Stimulated activated naive CD8-positive, alpha-beta T cell treated with anti-CD3 and anti-CD28 coated beads, Interleukin-15, amount 100 ng/mL, for 72 hours (primary cell): ENCODE results near the gene CARD10.

Experiments used
- ATAC-seq: fragments of 150-1000 bp; cut with Tn5 transposase; 2 replicates; pipeline ENCODE4 v1.10.0; 2021; ENCODE audit warnings: mild to moderate bottlenecking, moderate library complexity
- DNase-seq, 2 donors: peaks; one replicate each; pipeline ENCODE4 v3.0.0; 2021 to 2022
- H3K27ac Mint-ChIP-seq, 2 donors: one replicate each; pipeline ENCODE4 v1.8.0; 2022; ENCODE audit warnings: mild to moderate bottlenecking in 2 of 2, mixed read lengths in 2 of 2, moderate library complexity in 2 of 2
- H3K27me3 Mint-ChIP-seq: one replicate; pipeline ENCODE4 v1.8.0; 2022; ENCODE audit warnings: mixed read lengths
- H3K4me1 Mint-ChIP-seq: one replicate; pipeline ENCODE4 v1.8.0; 2022; ENCODE audit warnings: mild to moderate bottlenecking, mixed read lengths
- H3K4me3 Mint-ChIP-seq, 2 donors: one replicate each; pipeline ENCODE4 v1.8.0; 2022; ENCODE audit warnings: mild to moderate bottlenecking in 2 of 2, mixed read lengths in 2 of 2, moderate library complexity in 1 of 2
- H3K9me3 Mint-ChIP-seq, 2 donors: one replicate each; pipeline ENCODE4 v1.8.0; 2022; ENCODE audit warnings: mixed read lengths in 2 of 2

Gene CARD10

DNA sequence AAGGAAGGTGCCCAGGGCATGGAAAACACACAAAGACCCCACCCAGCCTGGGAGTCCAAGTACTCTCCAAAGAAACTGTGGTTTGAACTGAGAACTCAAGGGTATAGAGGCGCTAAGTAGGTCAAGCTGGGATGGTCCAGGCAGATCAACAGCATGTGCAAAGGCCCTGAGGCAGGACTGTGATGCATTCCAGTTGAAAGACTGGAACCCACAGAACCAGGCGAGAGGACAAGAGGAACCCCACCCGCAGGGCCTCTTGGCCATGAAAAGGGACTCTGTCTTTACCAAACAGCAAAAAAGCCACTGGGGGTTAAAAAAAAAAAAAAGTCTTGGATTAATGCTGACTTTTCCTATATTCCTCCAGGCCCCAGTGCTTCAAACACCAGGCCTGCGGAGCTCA lies 14.3 kb downstream of the CARD10 start:
- DNase-seq, result no peak
- peaks cover 22% of the 10 kb centered on the region for H3K4me1 Mint-ChIP-seq
- no peaks in the 10 kb centered on the region for H3K9me3 Mint-ChIP-seq
- H3K4me3 Mint-ChIP-seq, result no peak overlapping the region
- H3K27ac Mint-ChIP-seq, result no peak overlapping the region
- no peak for ATAC-seq
- no peaks in the 10 kb centered on the region for H3K27me3 Mint-ChIP-seq

DNA sequence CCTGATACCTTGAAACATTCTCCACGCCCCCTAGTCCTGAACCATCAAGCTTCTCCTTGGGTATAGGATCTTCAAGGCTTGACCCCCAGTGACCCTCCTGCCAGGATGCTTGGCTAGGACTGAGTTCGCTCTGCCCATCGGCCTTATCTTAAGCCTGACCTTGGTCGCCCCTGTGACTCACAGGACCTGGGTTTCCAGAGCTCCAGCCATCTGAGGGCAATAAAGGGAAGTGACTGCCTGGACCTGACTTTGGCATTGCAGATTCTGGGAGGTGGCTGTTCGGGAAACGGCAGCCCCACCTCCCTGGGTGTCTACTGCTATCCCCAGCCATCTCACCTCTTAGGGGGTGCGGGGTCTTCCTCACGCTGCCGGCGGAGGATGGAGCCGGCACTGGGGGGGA lies 15.4 kb downstream of the CARD10 start:
- no peak overlapping the region for H3K4me3 Mint-ChIP-seq
- H3K27ac Mint-ChIP-seq, result no peak overlapping the region
- H3K4me1 Mint-ChIP-seq, result peaks cover 22% of the 10 kb centered on the region
- no peak for DNase-seq
- ATAC-seq, result no peak
- H3K9me3 Mint-ChIP-seq, result no peaks in the 10 kb centered on the region
- H3K27me3 Mint-ChIP-seq, result no peaks in the 10 kb centered on the region

DNA sequence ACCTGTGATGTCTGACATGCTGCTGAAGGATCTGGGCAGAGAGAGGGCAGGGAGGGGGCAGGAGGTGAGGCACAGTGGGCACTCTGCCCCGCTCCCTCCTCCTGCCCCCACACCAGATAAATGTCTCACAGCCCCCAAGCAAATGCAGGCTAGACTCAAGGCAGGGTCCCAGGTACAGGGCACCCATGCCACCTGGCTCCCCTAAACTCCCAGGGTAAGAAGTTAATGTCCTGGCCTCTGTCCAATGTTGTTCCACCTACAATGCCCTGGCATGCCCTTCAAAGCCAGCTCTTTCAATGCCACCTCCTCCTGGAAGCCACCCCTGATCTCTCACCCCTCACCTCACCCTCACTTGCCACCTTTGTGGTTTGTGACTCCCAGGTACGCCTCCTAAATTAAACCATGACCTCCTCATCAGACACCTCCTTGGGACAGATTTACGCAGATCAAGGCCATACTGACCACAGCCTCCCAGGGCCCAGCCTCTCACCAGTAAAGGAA lies 16.0 kb downstream of the CARD10 start:
- Mint-ChIP-seq H3K4me1 (peaks cover 26% of the 10 kb centered on the region), H3K27ac (peak overlapping the region in 1 of 2 donors; percentile 80), H3K9me3 (no peaks in the 10 kb centered on the region), H3K4me3 (no peak overlapping the region), H3K27me3 (no peaks in the 10 kb centered on the region)
- DNase-seq (no peak), ATAC-seq (no peak)

DNA sequence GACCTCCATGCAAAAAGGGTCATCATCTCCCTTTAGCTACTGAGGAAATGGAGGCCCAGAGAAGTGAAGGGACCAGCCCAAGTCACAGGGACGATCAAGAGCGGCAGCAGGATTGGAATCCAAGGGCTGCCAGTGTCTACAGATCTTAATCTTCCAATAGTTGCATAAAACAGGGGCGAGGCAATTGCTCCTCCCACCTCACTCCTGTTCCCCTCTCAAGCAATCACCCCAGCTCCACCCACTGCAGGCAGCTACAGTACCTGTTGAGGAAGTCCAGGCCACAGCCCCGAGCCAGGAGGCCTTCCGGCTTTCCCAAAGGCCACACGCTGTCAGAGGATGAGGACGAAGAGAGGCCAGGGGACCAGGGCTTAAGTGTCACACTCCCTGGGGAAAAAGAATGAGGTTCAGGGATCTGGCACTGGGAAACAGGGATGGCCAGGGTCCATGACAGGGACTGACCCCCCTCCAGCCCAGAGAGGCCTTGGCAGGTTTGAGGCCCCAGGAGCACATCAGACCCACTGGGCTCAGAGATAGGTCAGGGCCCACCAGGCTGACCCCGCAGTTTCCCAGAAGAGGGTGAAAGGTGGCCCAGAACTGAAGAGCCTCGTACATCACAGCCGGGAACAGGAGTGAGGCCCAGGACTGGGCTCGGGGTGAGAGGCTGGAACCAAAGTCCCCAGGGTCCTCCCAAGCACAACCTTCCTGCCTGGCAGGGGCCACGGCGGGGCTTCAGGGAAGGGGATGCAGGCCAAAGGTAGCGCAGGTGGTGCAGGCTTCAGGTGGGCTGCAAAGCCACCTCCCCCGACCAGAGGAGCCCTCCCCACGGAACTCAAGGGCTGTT lies 16.7 kb downstream of the CARD10 start:
- H3K27me3 Mint-ChIP-seq, result no peaks in the 10 kb centered on the region

DNA sequence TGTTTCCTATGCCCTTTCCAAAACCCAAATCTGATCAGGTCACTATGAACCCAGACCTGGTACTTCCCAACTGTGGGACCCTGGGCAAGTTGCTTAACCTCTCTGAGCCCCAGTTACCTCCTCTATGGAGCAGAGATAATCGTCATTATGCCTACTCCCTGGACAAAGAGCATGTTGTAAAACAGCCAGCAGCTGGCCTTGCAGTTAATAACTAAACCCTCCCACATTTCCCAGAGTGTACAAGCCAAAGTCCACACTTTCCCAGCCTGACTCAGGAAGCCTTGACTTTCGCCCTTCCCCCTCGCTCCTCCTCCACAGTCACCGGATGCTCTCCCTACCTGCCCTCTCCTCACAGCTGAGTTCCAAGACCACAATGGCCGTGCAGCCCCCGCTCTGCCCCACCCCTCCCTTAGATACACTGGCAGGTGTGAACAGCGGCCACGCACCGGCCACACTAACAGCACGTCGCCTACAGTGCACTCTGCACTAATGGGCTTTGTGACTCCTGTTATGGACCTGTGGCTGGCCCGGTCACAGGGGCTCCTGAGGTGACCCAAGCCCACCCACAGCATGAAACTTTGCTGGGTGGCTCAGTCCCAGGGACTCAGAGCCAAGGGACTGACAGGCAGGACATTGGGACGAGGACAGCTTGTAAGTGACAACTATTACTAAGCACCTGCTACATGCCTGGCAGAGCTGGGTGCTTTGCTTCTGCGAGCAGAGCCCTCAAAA lies 17.4 kb downstream of the CARD10 start:
- Mint-ChIP-seq H3K27me3 (no peaks in the 10 kb centered on the region), H3K4me3 (no peak overlapping the region), H3K4me1 (peaks cover 33% of the 10 kb centered on the region), H3K9me3 (no peaks in the 10 kb centered on the region), H3K27ac (peak overlapping the region in 1 of 2 donors; percentile 23)
- DNase-seq, result no peak
- no peak for ATAC-seq

More for the DNA sequence above, 16.7 kb downstream of the CARD10 start:
- DNase-seq (no peak), ATAC-seq (no peak)
- peak overlapping the region; percentile 36 to 83 for H3K27ac Mint-ChIP-seq
- H3K9me3 Mint-ChIP-seq, result no peaks in the 10 kb centered on the region
- no peak overlapping the region for H3K4me3 Mint-ChIP-seq
- H3K4me1 Mint-ChIP-seq, result peaks cover 33% of the 10 kb centered on the region

DNA sequence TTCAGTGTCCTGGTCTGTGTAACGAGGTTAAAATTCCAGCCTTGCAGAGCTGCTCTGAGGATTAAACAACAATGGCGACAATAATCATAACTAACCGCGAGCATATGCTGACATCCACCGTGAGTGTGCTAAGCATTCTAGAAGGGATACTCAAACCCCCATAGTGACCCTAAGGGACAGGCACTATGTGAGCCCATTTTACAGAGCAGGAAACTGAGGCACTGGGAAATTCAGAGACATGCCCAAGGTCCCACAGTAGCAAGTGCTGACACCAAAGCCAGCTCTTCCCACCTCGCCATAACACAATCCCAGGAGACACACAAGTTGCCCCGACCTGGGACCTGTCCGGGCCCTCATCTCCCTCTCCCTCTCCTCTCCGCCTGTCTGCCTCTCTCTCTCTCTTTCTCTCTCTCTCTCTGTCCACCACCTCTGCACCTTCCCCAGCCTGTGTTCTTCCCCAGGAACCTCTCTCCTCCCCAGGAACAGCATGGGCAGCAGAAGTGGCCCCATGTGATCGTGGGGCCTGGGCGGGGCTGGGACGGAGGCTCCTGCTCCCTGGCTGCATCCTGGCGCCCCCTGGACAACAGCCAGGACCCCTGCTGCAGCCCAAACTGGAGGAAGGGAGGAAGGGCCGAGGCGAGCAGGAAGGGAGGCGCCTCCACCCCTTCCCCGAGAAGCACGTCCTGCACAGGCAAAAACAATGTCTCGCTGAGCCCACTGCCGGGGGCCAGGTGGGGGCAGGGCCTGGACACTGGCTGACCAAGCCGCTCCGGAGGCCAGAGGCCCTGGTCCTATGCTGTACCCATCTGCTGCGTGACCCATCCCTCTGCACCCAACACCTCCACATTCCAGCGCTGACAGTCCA lies 18.2 kb downstream of the CARD10 start:
- Mint-ChIP-seq H3K4me3 (no peak overlapping the region), H3K27ac (no peak overlapping the region), H3K27me3 (no peaks in the 10 kb centered on the region), H3K4me1 (peaks cover 33% of the 10 kb centered on the region), H3K9me3 (no peaks in the 10 kb centered on the region)
- ATAC-seq (no peak), DNase-seq (no peak)

DNA sequence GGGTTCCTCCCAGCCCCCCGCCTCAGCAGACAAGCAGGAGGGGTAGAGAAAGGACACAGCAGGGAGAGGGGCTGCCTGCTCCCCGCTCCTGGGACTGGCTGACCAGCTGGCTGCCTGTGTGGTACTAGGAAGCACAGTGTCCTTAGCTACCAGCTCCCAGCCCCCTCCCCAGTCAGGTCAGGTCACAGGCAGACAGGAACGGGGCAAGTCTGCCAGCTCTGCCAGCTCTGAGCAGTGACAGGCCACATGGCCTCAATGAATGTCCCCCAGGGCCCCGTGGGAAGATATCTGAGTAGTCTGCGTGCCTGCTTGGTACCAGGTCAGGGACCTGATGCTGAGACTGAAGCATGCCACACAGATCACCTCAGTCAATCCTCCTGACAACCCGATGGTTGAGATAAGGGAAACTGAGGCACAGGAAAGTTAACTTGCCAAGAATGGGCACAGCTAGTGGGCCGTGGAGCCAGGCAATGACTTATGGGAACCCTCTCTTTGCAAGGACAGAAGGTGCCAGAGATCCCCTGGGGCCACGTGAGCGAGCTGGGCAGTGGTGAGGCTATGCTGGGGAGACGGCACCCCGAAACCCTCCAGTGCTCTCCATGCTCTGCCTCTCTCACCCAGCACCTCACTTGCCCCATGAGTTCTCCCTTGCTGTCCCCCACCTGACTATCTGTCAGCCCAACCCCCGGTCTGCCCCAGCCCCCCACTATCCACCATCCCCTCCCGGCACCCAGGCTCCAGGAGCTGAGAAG lies 19.2 kb downstream of the CARD10 start:
- no peaks in the 10 kb centered on the region for H3K27me3 Mint-ChIP-seq
- no peak overlapping the region for H3K27ac Mint-ChIP-seq
- peaks cover 33% of the 10 kb centered on the region for H3K4me1 Mint-ChIP-seq
- ATAC-seq (no peak), DNase-seq (no peak)
- no peak overlapping the region for H3K4me3 Mint-ChIP-seq
- H3K9me3 Mint-ChIP-seq, result no peaks in the 10 kb centered on the region

DNA sequence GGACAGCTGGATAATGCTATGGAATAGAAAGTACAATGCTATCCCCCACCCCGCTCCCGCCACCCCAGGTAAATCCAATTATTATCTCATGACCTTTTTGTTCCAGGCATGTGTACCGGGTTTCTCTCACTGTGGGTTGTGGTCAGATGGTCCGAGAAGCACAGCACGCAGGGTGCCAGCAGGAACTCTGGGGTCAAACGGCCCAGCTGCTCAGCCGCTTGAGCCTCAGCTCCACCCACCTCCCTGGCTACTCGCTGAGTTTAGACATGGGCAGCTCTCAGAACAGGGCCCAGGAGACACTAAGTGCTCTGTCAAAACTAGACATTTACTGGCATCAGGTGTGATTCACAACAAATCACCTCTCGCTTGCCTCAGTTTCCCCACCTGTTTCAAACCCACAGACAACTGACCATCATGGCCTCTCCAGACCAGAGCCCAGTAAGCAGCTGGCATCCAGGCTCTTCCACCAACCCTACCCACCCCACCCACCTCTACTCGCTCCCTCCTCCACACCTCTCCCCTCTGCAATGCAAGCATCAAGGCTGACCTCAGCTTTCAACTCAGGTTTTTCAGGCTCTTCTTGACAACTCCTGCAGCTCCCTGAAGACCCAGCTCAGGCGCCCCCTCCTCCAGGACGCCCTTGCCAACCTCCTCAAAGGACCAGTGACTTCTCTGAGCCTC lies 20.0 kb downstream of the CARD10 start:
- Mint-ChIP-seq H3K27me3 (no peaks in the 10 kb centered on the region), H3K4me1 (peaks cover 33% of the 10 kb centered on the region), H3K27ac (peak overlapping the region; percentile 17 to 51), H3K4me3 (no peak overlapping the region), H3K9me3 (no peaks in the 10 kb centered on the region)
- DNase-seq, result no peak
- no peak for ATAC-seq

DNA sequence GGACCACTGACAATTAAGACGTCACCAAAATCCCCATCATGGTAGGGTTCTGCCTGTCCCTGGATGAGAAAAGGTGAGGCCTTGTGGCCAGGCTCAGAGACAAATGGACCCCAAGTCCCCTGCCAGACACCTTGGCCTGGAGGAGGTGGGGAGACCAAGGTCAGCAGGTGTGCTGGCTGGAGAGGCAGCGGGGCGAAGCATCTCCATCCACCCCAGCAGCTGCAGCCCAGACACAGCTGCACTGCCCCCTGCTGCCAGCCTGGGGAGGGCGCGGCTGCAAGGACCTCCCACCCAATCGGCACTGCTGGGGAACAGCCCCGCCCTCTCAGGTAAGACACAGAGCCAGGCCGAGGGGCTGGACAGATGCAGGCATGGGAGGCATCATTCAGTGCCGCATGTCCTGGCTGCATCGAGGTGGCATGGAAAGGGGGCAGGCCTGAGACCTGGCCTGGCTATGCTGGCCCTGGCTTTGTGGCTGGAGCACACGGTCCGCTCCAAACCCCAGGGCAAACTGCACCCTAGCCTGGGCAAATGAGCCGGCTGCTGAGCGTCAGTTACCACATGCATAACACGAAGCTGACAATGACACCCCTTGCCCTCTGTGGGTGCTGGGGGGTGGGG lies 20.8 kb downstream of the CARD10 start:
- no peak overlapping the region for H3K27ac Mint-ChIP-seq
- no peaks in the 10 kb centered on the region for H3K9me3 Mint-ChIP-seq
- ATAC-seq (peak; percentile 92), DNase-seq (peak; percentile 72 to 75)
- no peaks in the 10 kb centered on the region for H3K27me3 Mint-ChIP-seq
- peaks cover 38% of the 10 kb centered on the region for H3K4me1 Mint-ChIP-seq
- H3K4me3 Mint-ChIP-seq, result no peak overlapping the region

DNA sequence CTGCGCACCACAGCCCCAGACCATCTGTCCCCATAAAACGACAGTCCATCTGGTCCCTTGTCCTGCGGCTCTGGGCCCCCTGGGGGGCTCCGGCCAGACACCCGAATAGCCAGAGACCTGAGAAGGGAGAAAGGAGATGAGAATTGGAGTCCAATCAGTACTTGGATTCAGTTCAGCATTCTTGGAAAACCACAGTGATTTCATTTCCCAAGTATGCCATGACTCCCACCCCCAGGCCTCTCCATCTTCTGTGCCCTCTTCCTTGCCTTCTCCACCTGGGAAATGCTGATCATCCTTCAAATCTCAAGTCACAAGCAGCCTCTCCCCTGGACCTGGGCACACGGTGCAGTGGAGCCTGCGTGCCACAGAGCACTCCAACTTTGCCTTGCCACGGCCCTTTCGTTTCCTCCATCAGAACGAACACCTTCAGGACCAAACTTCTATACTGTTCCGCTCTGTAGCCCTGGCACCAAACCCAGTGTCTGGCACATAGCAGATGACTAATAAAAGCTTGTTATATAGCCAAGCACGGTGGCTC lies 22.1 kb downstream of the CARD10 start:
- H3K27ac Mint-ChIP-seq, result no peak overlapping the region
- ATAC-seq (no peak), DNase-seq (no peak)
- no peak overlapping the region for H3K4me3 Mint-ChIP-seq
- H3K27me3 Mint-ChIP-seq, result no peaks in the 10 kb centered on the region
- peaks cover 43% of the 10 kb centered on the region for H3K4me1 Mint-ChIP-seq
- H3K9me3 Mint-ChIP-seq, result no peaks in the 10 kb centered on the region

DNA sequence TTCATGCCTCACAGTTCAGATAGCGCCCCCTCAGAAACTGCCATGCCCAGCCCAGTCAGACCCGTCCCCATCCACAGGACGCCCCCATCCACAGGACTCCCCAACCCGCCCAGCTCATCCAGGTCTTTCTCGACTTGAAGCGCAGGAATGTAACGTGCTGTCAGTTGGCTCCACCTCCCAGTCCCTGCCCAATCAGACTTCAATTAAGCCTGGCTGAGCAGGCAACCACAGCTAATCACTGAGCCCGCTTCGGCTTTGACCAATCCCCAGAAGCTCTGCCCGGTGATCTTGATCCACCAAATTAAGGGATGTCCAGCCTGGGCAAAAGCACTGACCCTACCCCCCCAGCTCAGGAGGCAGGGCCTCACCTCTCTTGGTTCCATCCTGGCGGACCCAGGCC lies 22.6 kb downstream of the CARD10 start:
- Mint-ChIP-seq H3K27ac (no peak overlapping the region), H3K9me3 (no peaks in the 10 kb centered on the region), H3K27me3 (no peaks in the 10 kb centered on the region), H3K4me1 (peaks cover 40% of the 10 kb centered on the region), H3K4me3 (no peak overlapping the region)
- ATAC-seq, result no peak
- DNase-seq, result no peak

DNA sequence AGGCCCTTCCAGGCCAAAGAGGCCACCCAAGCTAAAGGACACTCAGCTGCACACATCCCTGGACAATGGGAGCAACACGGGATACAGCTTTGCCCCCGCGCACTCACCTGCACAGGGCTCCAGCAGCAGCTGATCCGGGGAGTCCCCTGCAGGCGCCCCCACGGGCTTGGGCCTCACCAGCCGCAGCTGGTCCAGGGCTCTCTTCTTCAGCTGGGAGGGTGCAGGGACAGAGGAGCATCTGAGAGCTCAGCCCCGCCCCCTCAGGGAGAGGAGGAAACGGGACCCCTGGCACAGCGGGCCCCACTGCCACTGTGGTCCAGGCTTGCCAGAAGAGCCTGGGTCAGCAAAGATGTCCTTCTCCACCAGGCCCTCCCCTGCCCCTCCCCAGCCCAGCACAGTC lies 25.2 kb downstream of the CARD10 start:
- Mint-ChIP-seq H3K4me1 (peaks cover 54% of the 10 kb centered on the region), H3K9me3 (no peaks in the 10 kb centered on the region), H3K27me3 (no peaks in the 10 kb centered on the region), H3K27ac (peak overlapping the region in 1 of 2 donors; percentile 27), H3K4me3 (no peak overlapping the region)
- ATAC-seq, result no peak
- no peak for DNase-seq

DNA sequence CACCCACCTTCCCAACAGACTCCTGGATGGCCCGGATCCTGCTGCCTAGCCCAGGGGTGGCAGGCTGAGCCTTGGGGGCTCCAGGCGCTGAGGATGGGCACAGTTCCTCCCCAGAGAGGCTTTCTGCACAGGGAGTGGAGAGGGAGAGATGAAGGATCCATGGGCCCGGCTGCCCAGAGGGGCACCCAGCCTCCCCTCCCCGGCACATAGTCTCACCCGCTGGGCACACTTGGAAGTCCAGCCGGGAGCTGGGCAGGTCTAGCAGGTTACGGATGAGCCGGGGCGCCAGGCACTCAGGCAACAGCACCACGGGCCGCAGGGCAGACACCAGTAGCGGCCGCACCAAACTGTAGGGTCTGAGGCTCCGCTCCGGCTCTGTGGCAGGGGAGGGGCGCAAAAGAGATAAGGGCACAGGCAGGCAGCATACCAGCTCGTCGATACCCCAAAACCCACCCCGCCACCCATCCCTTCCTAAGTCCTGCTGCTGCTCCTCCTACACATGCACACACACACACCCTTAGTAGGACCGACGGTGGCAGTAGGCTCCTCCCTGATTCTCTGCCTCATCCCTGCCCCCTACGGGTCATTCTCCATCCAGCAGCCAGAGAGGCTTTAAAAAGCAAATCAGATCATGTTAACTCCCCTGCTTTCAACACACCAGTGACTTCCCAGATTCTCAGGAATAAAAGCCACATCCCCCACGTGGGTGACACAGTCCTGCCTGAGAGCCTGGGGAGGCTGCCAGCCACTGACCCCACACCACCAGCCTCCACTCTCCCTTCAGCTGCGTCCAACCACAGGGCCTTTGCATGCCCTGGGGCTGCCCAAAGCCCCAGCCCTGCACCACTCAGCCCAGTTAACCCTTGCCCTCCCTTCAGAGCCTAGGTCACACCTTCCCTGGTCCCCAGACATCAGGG lies 26.5 kb downstream of the CARD10 start:
- Mint-ChIP-seq H3K27ac (no peak overlapping the region), H3K9me3 (no peaks in the 10 kb centered on the region), H3K27me3 (no peaks in the 10 kb centered on the region), H3K4me3 (no peak overlapping the region), H3K4me1 (peaks cover 57% of the 10 kb centered on the region)
- DNase-seq (peak; percentile 39 to 48), ATAC-seq (peak; percentile 69)
